Psoas muscle (tissue), 8 donors: ENCODE results near the gene PACSIN3. TPM values are rescaled to one million over a fixed set of nuclear protein-coding genes. Genes with fewer than 3 reads are reported as not detected.

Source experiments
- ATAC-seq, 4 donors: fragments of 200-7000 bp; cut with Tn5 transposase; one replicate each; pipeline ENCODE4 v1.9.1; 2020; ENCODE audit warnings: moderate library complexity in 3 of 4, mild to moderate bottlenecking in 2 of 4
- DNase-seq, 2 donors: peaks; one replicate each; pipeline ENCODE4 v3.0.0-alpha.2; 2020
- H3K27ac ChIP-seq: fragments of 200-600 bp; one replicate; pipeline ENCODE4 v1.8.0; 2022
- H3K27me3 ChIP-seq, 3 donors: fragments of 200-600 bp in 1 of 3; one replicate each; pipeline versions ENCODE4 v1.6.1 to v1.8.0; 2013 to 2022; ENCODE audit warnings: low read length in 2 of 3, mild to moderate bottlenecking in 2 of 3, moderate library complexity in 1 of 3; ENCODE audit not compliant: insufficient read depth in 3 of 3
- H3K36me3 ChIP-seq, 2 donors: fragments of 200-600 bp in 1 of 2; one replicate each; pipeline versions ENCODE4 v1.6.1 to v1.8.0; 2013 to 2022; ENCODE audit warnings: low read depth in 1 of 2, mild to moderate bottlenecking in 1 of 2, moderate library complexity in 1 of 2; ENCODE audit not compliant: insufficient read depth in 1 of 2
- H3K4me1 ChIP-seq: fragments of 200-600 bp; one replicate; pipeline ENCODE4 v1.8.0; 2022
- H3K4me3 ChIP-seq: fragments of 200-600 bp; one replicate; pipeline ENCODE4 v1.8.0; 2022; ENCODE audit warnings: mild to moderate bottlenecking
- H3K9me3 ChIP-seq: fragments of 200-600 bp; one replicate; pipeline ENCODE4 v1.8.0; 2022
- CTCF ChIP-seq: fragments of 200-600 bp; IDR thresholded peaks from one replicate; pipeline ENCODE4 v1.8.0; 2022; ENCODE audit warnings: antibody characterized with exemption
- WGBS, 3 donors: extraction: QIAGEN DNeasy Blood & Tissue Kit; methylation state at CpG; one replicate each; pipeline versions ENCODE4 v1.1.6 to v1.1.7; 2013; 5-methylcytosine and 5-hydroxymethylcytosine counted together
- intact Hi-C, 2 donors: fragments of 100-400 bp; cut with DNase I; formaldehyde crosslinking; loops; one replicate each; pipeline versions ENCODE4 v1.11.0 to v1.14.2; 2022
- polyA plus RNA-seq, 3 donors: library from polyadenylated mRNA; stranded (reverse); fragments of 200-250 nt; gene quantifications; one replicate each; pipeline ENCODE4 v1.2.3, GENCODE V29; 2013
- total RNA-seq, 4 donors: library from RNA; stranded (reverse); fragmentation: NEBNext Ultra II Directional in 2 of 4; extraction: Animal tissue kit (Norgen Biotek cat#: 25700) in 2 of 4; gene quantifications; one replicate each; pipeline versions ENCODE4 v1.2.1 to v1.2.4, GENCODE V29; 2021 to 2023
- donor health status: healthy with polysubstance abuse.
- donor health status: DM: no; HTN: no; CAD: no; lungs with moderate emphysema.
- donor health status: Bipolar disorder and iron deficiency.
- donor health status: healthy.
- donor health status: DM: yes; HTN: yes; CAD: no.
- donor health status: DM: no; HTN: no; CAD: no.
- donor health status: DM: no; HTN: no; CAD: no.
- donor health status: DM: yes; HTN: yes; CAD: no.

Gene PACSIN3
- total and polyA plus RNA-seq, 7 donors, result 90.4 to 430 (median 284) TPM

GRCh38 chr11:47161134-47161854 is 24.9 kb downstream of the PACSIN3 start:
- intact Hi-C loops, result no loop called here
- 21 to 33% (median 24%) methylated on average over 14 of the region's 14 CpGs for WGBS, 3 donors
- peaks cover 7 to 38% of the 10 kb centered on the region in 2 donors for H3K36me3 ChIP-seq
- ATAC-seq (peak; percentile 69 to 78 (median 72)), DNase-seq (peak; percentile 55 to 86)
- H3K9me3 ChIP-seq, result no peaks in the 10 kb centered on the region
- peaks cover 10% of the 10 kb centered on the region for H3K4me1 ChIP-seq
- H3K27ac ChIP-seq, result no peak overlapping the region
- TF ChIP-seq CTCF, result peak; percentile 70
- H3K4me3 ChIP-seq, result no peak overlapping the region
- no peaks in the 10 kb centered on the region for H3K27me3 ChIP-seq

- intact Hi-C loops, result no loop called here
- TF ChIP-seq CTCF, result no peak
- Histone ChIP-seq H3K27ac (no peak overlapping the region), H3K9me3 (no peaks in the 10 kb centered on the region), H3K4me3 (no peak overlapping the region), H3K27me3 (no peaks in the 10 kb centered on the region), H3K36me3 (peaks cover 4 to 33% of the 10 kb centered on the region in 2 donors), H3K4me1 (peaks cover 10% of the 10 kb centered on the region)
- WGBS, 3 donors, result 70 to 83% (median 71%) methylated on average over 5 of the region's 5 CpGs
- no peak for DNase-seq
- peak in 3 of 4 donors; percentile 0 to 6 (median 3) for ATAC-seq
Observed at GRCh38 chr11:47160753-47161133, 25.5 kb downstream of the PACSIN3 start.

GRCh38 chr11:47158242-47158641 is 28.0 kb downstream of the PACSIN3 start:
- intact Hi-C loops, result no loop called here
- WGBS, 3 donors, result 79 to 85% (median 84%) methylated on average over 5 of the region's 5 CpGs
- H3K36me3 ChIP-seq, result peaks cover 0 to 8% of the 10 kb centered on the region in 2 donors
- H3K27ac ChIP-seq, result no peak overlapping the region
- DNase-seq (no peak), ATAC-seq (no peak)
- no peak overlapping the region for H3K4me3 ChIP-seq
- H3K4me1 ChIP-seq, result peaks cover 17% of the 10 kb centered on the region
- no peaks in the 10 kb centered on the region for H3K27me3 ChIP-seq
- no peak for TF ChIP-seq CTCF
- H3K9me3 ChIP-seq, result no peaks in the 10 kb centered on the region

- Histone ChIP-seq H3K27me3 (no peaks in the 10 kb centered on the region), H3K9me3 (no peaks in the 10 kb centered on the region), H3K4me1 (peaks cover 17% of the 10 kb centered on the region), H3K27ac (no peak overlapping the region), H3K36me3 (peaks cover 0 to 3% of the 10 kb centered on the region in 2 donors), H3K4me3 (no peak overlapping the region)
- DNase-seq (no peak), ATAC-seq (no peak)
- intact Hi-C loops, result no loop called here
- TF ChIP-seq CTCF, result no peak
- WGBS, 3 donors, result 68 to 76% (median 74%) methylated on average over 8 of the region's 8 CpGs
Observed at GRCh38 chr11:47157805-47158204, 28.4 kb downstream of the PACSIN3 start.

GRCh38 chr11:47156951-47157350 is 29.3 kb downstream of the PACSIN3 start:
- Histone ChIP-seq H3K36me3 (no peaks in the 10 kb centered on the region), H3K27ac (no peak overlapping the region), H3K4me3 (no peak overlapping the region), H3K27me3 (no peaks in the 10 kb centered on the region), H3K4me1 (peaks cover 17% of the 10 kb centered on the region), H3K9me3 (no peaks in the 10 kb centered on the region)
- DNase-seq, result no peak
- 86 to 92% (median 91%) methylated on average over 20 of the region's 20 CpGs for WGBS, 3 donors
- no peak for TF ChIP-seq CTCF
- intact Hi-C loops, result no loop called here
- ATAC-seq, result no peak
